Measurements from ENCODE around the gene SIPA1. TPM values are rescaled to one million over a fixed set of nuclear protein-coding genes. Genes with fewer than 3 reads are reported as not detected.

SIPA1 gene
- total and polyA plus RNA-seq, 2 of the 8 experiments (the other 6 are each of a cell fraction or from before 2014, with no cell fraction given) = 35.3 to 72.2 TPM

GRCh38 chr11:65692367-65692766, 54.5 kb downstream of the SIPA1 start:
- no peak overlapping the region for H4K5ac ChIP-seq (ENCODE audit: insufficient read length, low read depth, low read length)
- H3K36me3 ChIP-seq (ENCODE audit: control insufficient read depth in 2 of 4, insufficient read depth in 4 of 4, low read length in 3 of 4) = no peaks in the 10 kb centered on the region
- no peak overlapping the region for H3K4ac ChIP-seq (replicated peaks; ENCODE audit: insufficient read length, low read depth, low read length)
- H3K14ac ChIP-seq (ENCODE audit: insufficient read length) = no peak overlapping the region
- H3K56ac ChIP-seq (replicated peaks; ENCODE audit: insufficient read length, low read depth, low read length) = no peak overlapping the region
- no peak overlapping the region for H3K23ac ChIP-seq (ENCODE audit: insufficient read length)
- peaks cover 0 to 2% (median 0%) of the 10 kb centered on the region in 4 experiments; a peak in 1 of 7 replicates for H3K4me1 ChIP-seq (replicated peaks in 1 of 4; ENCODE audit: control insufficient read depth in 3 of 4, insufficient read depth in 4 of 4, low read length in 3 of 4)
- 0 out of 2 replicates have a peak, but pooled peaks cover 1% of the 10 kb centered on the region for H3K23me2 ChIP-seq (ENCODE audit: low read depth, low read length)
- no peaks in the 10 kb centered on the region for H4K20me1 ChIP-seq (replicated peaks in 1 of 2; ENCODE audit: control insufficient read depth in 1 of 2, insufficient read depth in 2 of 2, low read length in 2 of 2)
- H2BK20ac ChIP-seq (ENCODE audit: low read length) = no peak overlapping the region
- no peak for DNase-seq (ENCODE audit: low read depth in 1 of 2, low spot score in 2 of 2)
- no peak for FAIRE-seq
- ChIA-PET POLR2A (ENCODE audit: partially characterized antibody) (no interaction called here), CTCF (ENCODE audit: partially characterized antibody) (interaction anchor here (0.6 to 2.1 kb wide), 3 partner anchors 12 to 1585 kb away, joined by 3 to 10 read pairs (median 3); no protein-coding TSS in a partner anchor)
- no peak overlapping the region for H2BK5ac ChIP-seq (ENCODE audit: low read depth, low read length)
- peak overlapping the region; percentile 65; the same call in 1 of the 2 replicates for H2AFZ ChIP-seq (ENCODE audit: low read length)
- TF ChIP-seq BACH1 (IDR thresholded peaks at IDR 0.05; ENCODE audit: low read length) = no peak
- TF ChIP-seq SP2 (IDR thresholded peaks at IDR 0.05; ENCODE audit: low read length) = no peak
- TF ChIP-seq POLR2AphosphoS5 (IDR thresholded peaks at IDR 0.05; ENCODE audit: low read depth, low read length) = no peak
- TF ChIP-seq ZNF274 (IDR thresholded peaks at IDR 0.05; ENCODE audit: borderline replicate concordance, extremely low read depth, low read length) = no peak
- no peak for TF ChIP-seq CREB1 (IDR thresholded peaks at IDR 0.05)
- TF ChIP-seq EZH2 (IDR thresholded peaks at IDR 0.05; ENCODE audit: low read depth, low read length, severe bottlenecking) = no peak
- TF ChIP-seq SAP30 (IDR thresholded peaks at IDR 0.05; ENCODE audit: insufficient read depth, insufficient replicate concordance, low read length) = no peak
- TF ChIP-seq JUN (IDR thresholded peaks at IDR 0.05; ENCODE audit: low read depth, low read length) = no peak
- TF ChIP-seq JUND (IDR thresholded peaks at IDR 0.05; ENCODE audit: low read length) = no peak
- no peak for TF ChIP-seq FOSL1 (IDR thresholded peaks at IDR 0.05; ENCODE audit: insufficient read depth, low read depth, low read length)
- no peak for TF ChIP-seq RNF2 (IDR thresholded peaks at IDR 0.05; ENCODE audit: borderline replicate concordance, low read depth, low read length, missing control alignments, poor library complexity, severe bottlenecking)
- no peak for TF ChIP-seq GABPA (IDR thresholded peaks at IDR 0.05; ENCODE audit: borderline replicate concordance, insufficient read depth, low read length)
- no peak for TF ChIP-seq TAF1 (IDR thresholded peaks at IDR 0.05; ENCODE audit: low read depth, low read length)
- no peak overlapping the region for H3K4me3 ChIP-seq (ENCODE audit: extremely low read depth in 1 of 4, insufficient read depth in 2 of 4, low read depth in 3 of 4, low read length in 4 of 4)
- no peak overlapping the region for H3K9ac ChIP-seq (replicated peaks in 1 of 4; ENCODE audit: extremely low read depth in 1 of 4, low read depth in 3 of 4, low read length in 3 of 4)
- H2BK12ac ChIP-seq (ENCODE audit: low read depth, low read length) = no peak overlapping the region
- H2BK15ac ChIP-seq (ENCODE audit: low read length) = no peak overlapping the region
- H3K27me3 ChIP-seq (replicated peaks in 1 of 4; ENCODE audit: control insufficient read depth in 3 of 4, extremely low read depth in 1 of 4, insufficient read depth in 3 of 4, low read length in 3 of 4) = no peaks in the 10 kb centered on the region
- H3K9me3 ChIP-seq (ENCODE audit: insufficient read depth in 2 of 2, low read depth in 1 of 2, low read length in 1 of 2) = no peaks in the 10 kb centered on the region
- H3K79me1 ChIP-seq (ENCODE audit: low read depth, low read length) = no peaks in the 10 kb centered on the region
- no peak overlapping the region for H4K91ac ChIP-seq (replicated peaks; ENCODE audit: insufficient read length, low read length)
- H3K4me2 ChIP-seq (ENCODE audit: insufficient read depth in 1 of 2, low read depth in 2 of 2, low read length in 2 of 2) = no peak overlapping the region
- 87% methylated on average over 11 of the region's 11 CpGs; no CpG with 5 or more reads in 1 of the 2 experiments for WGBS, 2 experiments (ENCODE audit: extremely low coverage in 1 of 2, insufficient coverage in 1 of 2, insufficient read length in 1 of 2, insufficient replicate concordance in 2 of 2, low coverage in 1 of 2, low lambda C conversion rate in 2 of 2, missing lambda C conversion rate in 1 of 2)
- H3K79me2 ChIP-seq (ENCODE audit: control insufficient read depth in 1 of 2, insufficient read depth in 2 of 2, low read length in 2 of 2) = no peaks in the 10 kb centered on the region
- H4K8ac ChIP-seq (ENCODE audit: extremely low read depth, insufficient read depth, low read length) = no peak overlapping the region
- no peak overlapping the region for H2AK5ac ChIP-seq (ENCODE audit: low read depth, low read length)
- H2BK120ac ChIP-seq (replicated peaks; ENCODE audit: low read depth, low read length) = no peak overlapping the region
- H3K27ac ChIP-seq (ENCODE audit: low read depth, low read length) = no peak overlapping the region
- H3K18ac ChIP-seq (ENCODE audit: extremely low read depth, low read length) = no peak overlapping the region

Measured in H1 (cell line).